ENCODE results near the gene IP6K1. TPM values are rescaled to one million over a fixed set of nuclear protein-coding genes. Genes with fewer than 3 reads are reported as not detected.
A peak's percentile ranks its signal among the peaks of the same experiment; 100 is the strongest.

IP6K1 gene
- total RNA-seq, 2 donors from 2014 or later: 36.5 to 37.4 TPM

DNA sequence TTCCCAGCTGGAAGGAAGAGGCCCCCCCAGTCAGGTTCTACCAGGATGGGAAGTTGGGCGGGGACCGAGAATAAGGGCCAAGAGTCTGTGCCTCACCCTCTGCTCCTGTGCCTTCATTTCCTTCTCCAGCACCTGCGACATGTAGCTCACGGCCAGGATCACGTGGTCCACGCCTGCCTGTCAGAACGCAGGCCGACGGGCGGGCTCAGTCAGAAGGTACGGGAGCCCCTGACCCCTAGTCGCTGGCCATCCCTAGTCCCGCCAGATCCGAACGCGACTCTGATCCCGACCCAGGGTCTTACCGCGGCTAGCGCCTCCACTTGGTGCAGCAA lies 63.1 kb downstream of the IP6K1 start:
- Mint-ChIP-seq H3K4me3 (peak overlapping the region; percentile 92 to 96), H3K4me1 (ENCODE audit: low read depth) (peaks cover 48% of the 10 kb centered on the region), H3K27me3 (ENCODE audit: low read depth) (no peaks in the 10 kb centered on the region), H3K27ac (peak overlapping the region; percentile 91), H3K9me3 (no peaks in the 10 kb centered on the region), H3K36me3 (ENCODE audit: insufficient read depth in 2 of 2) (peaks cover 0 to 4% of the 10 kb centered on the region in 2 donors)
- DNase-seq (peak; percentile 69 to 74), ATAC-seq (replicated peaks in 1 of 2) (peak; percentile 28 to 31)

DNA sequence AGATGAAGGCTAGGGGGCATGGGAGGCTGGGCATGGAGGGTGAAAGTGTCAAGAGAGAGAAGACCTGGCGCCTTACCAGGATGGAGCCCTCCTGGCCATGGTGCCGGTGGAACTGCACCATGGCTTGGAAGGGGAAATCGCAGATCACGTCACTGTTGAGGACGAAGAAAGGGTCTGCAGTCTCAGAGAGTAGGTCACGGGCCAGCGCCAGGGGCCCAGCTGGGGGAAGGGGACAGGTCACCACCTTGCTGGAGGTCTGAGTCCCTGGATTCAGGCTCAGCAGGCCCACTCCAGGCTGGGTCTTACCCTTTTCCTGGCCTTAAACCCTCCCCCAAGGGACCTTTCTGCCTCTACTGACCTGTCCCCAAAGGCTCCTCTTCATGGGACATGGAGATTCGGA lies 63.4 kb downstream of the IP6K1 start:
- peak overlapping the region; percentile 91 for H3K27ac Mint-ChIP-seq
- H3K4me1 Mint-ChIP-seq (ENCODE audit: low read depth): peaks cover 48% of the 10 kb centered on the region
- peaks cover 0 to 4% of the 10 kb centered on the region in 2 donors for H3K36me3 Mint-ChIP-seq (ENCODE audit: insufficient read depth in 2 of 2)
- DNase-seq (no peak), ATAC-seq (replicated peaks in 1 of 2) (no peak)
- H3K27me3 Mint-ChIP-seq (ENCODE audit: low read depth): no peaks in the 10 kb centered on the region
- peak overlapping the region; percentile 92 to 96 for H3K4me3 Mint-ChIP-seq
- H3K9me3 Mint-ChIP-seq: no peaks in the 10 kb centered on the region

DNA sequence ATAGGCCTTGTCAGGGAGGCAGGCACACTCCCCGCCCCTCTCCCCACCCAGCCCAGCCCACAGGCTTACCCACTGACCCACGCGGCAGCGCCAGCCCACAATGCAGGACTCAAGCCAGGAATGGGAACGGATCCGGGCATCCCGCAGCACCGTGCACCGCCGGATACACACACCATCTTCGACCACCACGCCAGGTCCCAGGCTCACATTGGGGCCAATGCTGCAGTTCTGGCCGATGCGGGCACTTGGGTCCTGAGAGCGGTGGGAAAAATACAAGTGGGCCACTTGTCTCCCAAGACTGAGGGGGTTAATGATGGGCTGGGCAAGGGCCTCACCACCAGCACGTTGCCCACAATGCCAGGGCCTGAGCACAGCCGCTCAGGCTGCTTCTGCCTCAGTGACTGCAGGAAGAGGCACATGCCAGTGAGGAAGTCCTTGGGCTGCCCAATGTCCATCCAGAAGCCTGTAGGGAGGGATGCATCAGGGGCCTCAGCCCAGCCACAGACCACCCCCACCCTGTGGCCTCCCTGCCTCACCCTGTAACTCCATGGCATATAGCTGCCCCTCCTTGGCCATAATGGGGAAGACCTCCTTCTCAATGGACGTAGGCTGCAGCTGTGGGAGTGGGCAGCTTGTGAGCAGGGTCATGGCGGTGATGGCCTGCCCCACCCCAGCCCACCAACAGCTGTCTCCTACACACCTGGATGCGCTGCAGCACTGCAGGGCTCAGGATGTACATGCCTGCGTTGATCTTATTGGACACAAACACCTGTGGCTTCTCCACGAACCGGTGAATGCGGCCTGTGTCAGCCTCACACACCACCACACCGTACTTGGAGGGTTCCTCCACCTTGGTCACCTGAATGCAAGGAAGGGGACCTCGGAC lies 64.2 kb downstream of the IP6K1 start:
- Mint-ChIP-seq H3K36me3 (ENCODE audit: insufficient read depth in 2 of 2) (peaks cover 0 to 4% of the 10 kb centered on the region in 2 donors), H3K4me3 (peak overlapping the region; percentile 92 to 96), H3K9me3 (no peaks in the 10 kb centered on the region), H3K4me1 (ENCODE audit: low read depth) (peaks cover 48% of the 10 kb centered on the region), H3K27ac (peak overlapping the region; percentile 51), H3K27me3 (ENCODE audit: low read depth) (no peaks in the 10 kb centered on the region)
- ATAC-seq (replicated peaks in 1 of 2) (no peak), DNase-seq (no peak)

DNA sequence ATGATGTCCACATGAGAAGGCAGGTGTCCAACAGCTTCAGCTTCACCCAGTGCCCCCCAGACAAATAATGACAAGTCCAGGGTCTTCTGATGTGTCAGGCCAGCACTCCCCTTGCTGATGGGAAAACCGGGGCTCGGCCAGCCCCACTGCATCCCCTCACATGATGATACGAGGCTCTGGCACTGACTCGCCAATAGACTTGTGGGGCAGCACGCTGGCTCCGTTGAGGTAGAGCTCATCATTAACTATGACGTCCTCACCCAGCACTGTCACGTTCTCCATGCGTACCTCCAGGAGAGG lies 64.8 kb downstream of the IP6K1 start:
- Mint-ChIP-seq H3K9me3 (no peaks in the 10 kb centered on the region), H3K4me1 (ENCODE audit: low read depth) (peaks cover 48% of the 10 kb centered on the region), H3K27ac (no peak overlapping the region), H3K27me3 (ENCODE audit: low read depth) (no peaks in the 10 kb centered on the region), H3K4me3 (no peak overlapping the region), H3K36me3 (ENCODE audit: insufficient read depth in 2 of 2) (peaks cover 0 to 4% of the 10 kb centered on the region in 2 donors)
- ATAC-seq (replicated peaks in 1 of 2): no peak
- no peak for DNase-seq

DNA sequence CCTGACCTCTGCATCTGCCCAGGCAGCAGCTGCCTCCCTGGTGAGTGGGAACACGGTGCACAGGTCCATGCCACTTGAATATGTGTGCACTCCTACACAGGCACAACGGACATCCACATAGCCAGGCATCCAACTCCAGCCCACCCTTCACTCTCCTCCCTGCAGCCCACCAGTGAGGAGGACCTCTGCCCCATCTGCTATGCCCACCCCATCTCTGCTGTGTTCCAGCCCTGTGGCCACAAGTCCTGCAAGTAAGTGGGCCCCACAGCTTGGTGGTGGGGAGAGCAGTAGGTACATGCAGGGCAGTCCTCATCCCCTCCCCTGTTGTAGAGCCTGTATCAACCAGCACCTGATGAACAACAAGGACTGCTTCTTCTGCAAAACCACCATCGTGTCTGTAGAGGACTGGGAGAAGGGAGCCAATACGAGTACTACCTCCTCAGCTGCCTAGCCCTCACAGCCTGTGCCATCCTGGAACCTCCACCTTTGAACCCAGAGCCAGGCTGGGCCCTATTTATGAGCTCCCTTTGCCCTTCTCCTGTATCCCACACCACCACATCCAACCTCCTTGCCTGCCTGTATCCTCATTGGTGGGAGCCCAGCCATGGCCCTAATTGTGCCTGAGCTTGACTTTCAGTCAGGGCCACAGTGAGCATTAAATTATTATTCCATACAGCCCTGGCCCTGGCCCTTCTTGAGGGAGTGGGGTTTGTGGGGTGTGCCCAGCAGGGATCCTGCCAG lies 65.3 kb downstream of the IP6K1 start:
- Mint-ChIP-seq H3K4me1 (ENCODE audit: low read depth) (peaks cover 48% of the 10 kb centered on the region), H3K27me3 (ENCODE audit: low read depth) (no peaks in the 10 kb centered on the region), H3K9me3 (no peaks in the 10 kb centered on the region), H3K4me3 (peak overlapping the region in 1 of 2 donors; percentile 38), H3K27ac (no peak overlapping the region), H3K36me3 (ENCODE audit: insufficient read depth in 2 of 2) (peaks cover 0 to 4% of the 10 kb centered on the region in 2 donors)
- DNase-seq (no peak), ATAC-seq (replicated peaks in 1 of 2) (no peak)

DNA sequence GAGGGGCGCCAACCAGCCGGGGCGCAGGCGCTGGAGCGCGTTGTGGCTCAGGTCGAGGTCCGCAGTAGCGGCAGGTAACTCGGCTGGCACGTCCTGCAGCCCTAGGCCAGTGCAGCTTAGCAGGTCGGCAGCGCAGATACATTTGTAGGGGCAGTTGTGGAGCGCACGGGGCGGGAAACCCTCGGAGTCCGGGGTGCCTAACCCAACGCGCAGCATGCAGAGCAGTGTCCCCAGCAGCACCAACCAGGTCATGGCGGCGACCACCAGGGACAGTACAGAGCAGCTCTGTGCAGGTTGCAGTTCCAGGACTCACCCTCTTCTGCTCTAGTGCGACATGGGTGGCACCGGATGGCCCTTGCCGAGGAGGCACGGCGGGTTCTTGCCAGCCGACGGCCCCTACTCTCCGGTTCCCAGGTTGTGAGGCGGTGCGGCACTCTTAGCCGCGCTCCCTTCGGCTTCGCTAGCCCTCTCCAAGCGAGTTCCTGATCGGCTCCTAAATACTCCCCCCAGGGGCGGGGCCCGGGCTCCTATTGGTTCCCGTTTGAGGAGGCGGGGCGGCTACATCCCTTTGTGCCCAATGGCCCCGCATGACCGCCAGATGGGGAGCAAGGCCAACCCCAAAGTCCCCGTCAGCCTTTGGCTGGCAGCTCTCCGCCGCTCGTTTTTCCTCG lies 67.0 kb downstream of the IP6K1 start, which contains the start of gene AMIGO3:
Gene AMIGO3 (minus strand): TSS at position 471 of the 671 bp plus-strand sequence. CDS start 219 bp downstream, at position 252.
- H3K4me3 Mint-ChIP-seq: peak within 1 kb of the TSS; percentile 80 to 93
- DNase-seq (peak; percentile 93 to 95), ATAC-seq (replicated peaks in 1 of 2) (peak; percentile 67 to 71)
- H3K9me3 Mint-ChIP-seq: no peaks in the 10 kb centered on the region
- H3K36me3 Mint-ChIP-seq (ENCODE audit: insufficient read depth in 2 of 2): peaks cover 0 to 4% of the 10 kb centered on the region in 2 donors
- peaks cover 41% of the 10 kb centered on the region for H3K4me1 Mint-ChIP-seq (ENCODE audit: low read depth)
- H3K27ac Mint-ChIP-seq: peak within 1 kb of the TSS; percentile 47
- no peaks in the 10 kb centered on the region for H3K27me3 Mint-ChIP-seq (ENCODE audit: low read depth)

DNA sequence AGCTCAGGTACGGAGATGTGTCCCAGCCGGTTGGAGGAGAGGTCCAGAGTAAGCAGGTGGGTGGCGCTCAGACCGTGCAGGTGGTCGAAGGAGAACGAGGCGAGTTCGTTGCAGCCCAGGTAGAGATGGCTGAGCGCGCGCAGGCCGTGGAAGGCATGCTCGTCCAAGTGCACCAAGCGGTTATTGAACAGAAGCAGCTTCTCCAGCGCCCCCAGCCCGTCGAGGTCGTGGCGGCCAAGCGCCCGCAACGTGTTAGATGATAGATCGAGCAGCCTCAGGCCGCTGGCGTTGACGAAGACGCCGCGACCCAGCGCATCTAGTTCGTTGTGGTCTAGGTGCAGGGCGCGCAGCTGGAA lies 67.5 kb downstream of the IP6K1 start:
- Mint-ChIP-seq H3K4me3 (peak overlapping the region; percentile 80 to 93), H3K27me3 (ENCODE audit: low read depth) (no peaks in the 10 kb centered on the region), H3K36me3 (ENCODE audit: insufficient read depth in 2 of 2) (peaks cover 0 to 4% of the 10 kb centered on the region in 2 donors), H3K9me3 (no peaks in the 10 kb centered on the region), H3K4me1 (ENCODE audit: low read depth) (peaks cover 38% of the 10 kb centered on the region), H3K27ac (peak overlapping the region; percentile 47)
- ATAC-seq (replicated peaks in 1 of 2) (no peak), DNase-seq (no peak)

DNA sequence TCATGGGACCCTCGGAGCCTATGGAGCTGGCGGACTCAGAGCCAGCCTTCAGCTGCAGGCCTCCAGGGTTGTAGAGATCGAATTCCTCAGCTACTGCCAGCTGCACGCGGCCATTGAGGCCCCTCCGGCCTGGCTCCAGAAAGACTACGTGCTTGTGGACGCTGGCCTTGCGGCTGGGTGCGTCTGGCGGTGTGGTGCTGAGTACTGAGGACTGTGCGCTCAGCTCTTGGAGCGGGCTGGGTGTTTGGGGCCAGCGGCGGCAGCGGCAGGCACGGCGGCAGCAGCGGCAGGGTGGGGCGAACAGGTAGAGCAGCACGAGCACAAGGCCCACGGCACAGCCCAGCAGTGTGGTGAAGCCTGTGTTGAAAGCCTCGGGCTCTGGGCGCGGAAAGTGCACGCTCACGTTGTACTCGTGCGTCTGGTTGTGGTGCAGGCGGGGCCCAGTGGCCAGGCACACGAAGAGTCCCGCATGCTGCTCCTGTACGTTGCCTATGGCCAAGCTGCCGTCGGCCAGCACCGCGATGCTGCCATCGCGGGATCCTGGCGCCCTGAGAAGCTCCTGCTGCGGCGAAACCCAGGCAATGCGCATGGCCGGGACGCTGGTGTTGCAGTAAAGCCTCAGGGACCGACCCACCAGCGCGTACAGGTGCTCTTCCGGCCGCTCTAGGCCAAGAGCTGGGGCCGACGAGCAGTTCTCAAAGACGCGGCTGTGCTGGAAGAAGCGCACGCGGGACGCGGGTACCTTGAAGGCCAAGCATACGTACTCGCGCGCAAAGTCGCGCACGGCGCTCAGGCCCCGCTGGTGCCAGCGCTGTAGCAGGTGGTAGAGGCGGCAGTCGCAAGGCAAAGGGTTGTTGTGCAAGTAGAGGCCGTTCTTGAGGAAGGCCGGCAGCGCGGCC lies 68.1 kb downstream of the IP6K1 start:
- H3K27me3 Mint-ChIP-seq (ENCODE audit: low read depth): no peaks in the 10 kb centered on the region
- H3K27ac Mint-ChIP-seq: peak overlapping the region; percentile 47
- DNase-seq: no peak
- no peak for ATAC-seq (replicated peaks in 1 of 2)
- H3K4me3 Mint-ChIP-seq: peak overlapping the region; percentile 80 to 93
- peaks cover 38% of the 10 kb centered on the region for H3K4me1 Mint-ChIP-seq (ENCODE audit: low read depth)
- peaks cover 0 to 4% of the 10 kb centered on the region in 2 donors for H3K36me3 Mint-ChIP-seq (ENCODE audit: insufficient read depth in 2 of 2)
- no peaks in the 10 kb centered on the region for H3K9me3 Mint-ChIP-seq

DNA sequence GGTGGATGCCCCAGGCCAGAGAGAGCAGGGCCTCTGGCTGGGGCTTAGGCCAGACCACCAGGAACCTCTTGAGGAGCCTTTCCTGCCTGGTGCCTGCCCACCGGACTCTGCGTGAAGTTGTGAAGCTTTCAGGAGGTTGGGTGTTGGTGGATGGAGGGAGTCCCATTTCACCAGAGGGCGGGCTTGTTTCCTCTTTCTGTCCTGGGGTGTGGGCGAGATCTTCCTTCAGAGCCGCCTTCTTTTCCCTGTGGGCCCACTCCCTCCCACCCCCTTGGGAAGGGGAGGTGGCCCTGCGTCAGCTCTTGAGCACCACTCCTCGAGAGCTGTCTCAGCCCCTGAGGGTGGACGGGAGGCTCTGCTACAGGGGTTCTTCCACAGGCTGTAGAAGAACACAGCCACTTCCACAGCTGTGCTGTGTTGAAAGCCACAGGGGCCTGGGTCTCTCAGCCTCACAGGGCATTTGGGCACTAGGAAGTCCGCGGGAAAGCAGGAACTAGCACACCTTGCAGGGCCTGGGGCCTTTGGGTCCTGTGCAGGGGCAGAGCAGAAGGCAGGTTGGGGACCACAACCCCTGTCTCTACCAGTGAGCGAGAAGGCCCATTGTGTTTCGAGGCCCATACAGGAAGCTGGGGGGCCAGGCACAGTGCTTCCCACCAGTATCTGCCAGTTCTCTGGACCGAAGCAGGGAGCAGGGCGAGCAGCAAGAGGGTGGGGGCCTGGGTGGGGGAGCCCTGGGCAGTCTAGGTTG lies 69.0 kb downstream of the IP6K1 start:
- DNase-seq (no peak), ATAC-seq (replicated peaks in 1 of 2) (no peak)
- Mint-ChIP-seq H3K27ac (no peak overlapping the region), H3K9me3 (no peaks in the 10 kb centered on the region), H3K4me1 (ENCODE audit: low read depth) (peaks cover 35% of the 10 kb centered on the region), H3K36me3 (ENCODE audit: insufficient read depth in 2 of 2) (peaks cover 0 to 4% of the 10 kb centered on the region in 2 donors), H3K27me3 (ENCODE audit: low read depth) (no peaks in the 10 kb centered on the region), H3K4me3 (peak overlapping the region in 1 of 2 donors; percentile 29)

DNA sequence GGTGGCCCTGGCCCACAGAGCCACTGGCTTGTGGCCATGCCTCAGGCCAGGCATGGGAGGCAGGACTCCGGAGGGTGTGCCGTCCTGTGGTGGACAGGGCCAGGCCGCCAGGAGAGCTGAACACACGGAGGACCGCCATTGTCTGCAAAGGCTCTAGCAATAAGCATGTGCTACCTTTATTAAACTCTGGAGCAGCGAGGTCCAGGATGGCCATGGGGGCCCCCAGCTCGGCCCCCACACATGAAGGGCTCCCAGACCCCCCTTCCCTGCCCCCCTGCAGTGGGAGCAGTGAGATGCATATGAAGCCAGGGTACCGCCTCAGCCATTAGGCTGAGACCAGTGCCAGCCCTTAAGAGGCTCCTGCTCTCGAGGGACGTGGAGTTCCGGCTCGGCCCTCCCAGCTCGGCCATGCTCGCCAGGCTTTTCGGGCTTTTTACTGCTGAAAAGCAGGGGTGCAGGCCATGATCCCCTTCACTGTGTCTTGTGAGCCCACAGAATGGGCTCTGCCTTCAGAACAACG lies 69.6 kb downstream of the IP6K1 start:
- no peak for DNase-seq
- no peak overlapping the region for H3K27ac Mint-ChIP-seq
- no peaks in the 10 kb centered on the region for H3K27me3 Mint-ChIP-seq (ENCODE audit: low read depth)
- no peak for ATAC-seq (replicated peaks in 1 of 2)
- no peak overlapping the region for H3K4me3 Mint-ChIP-seq
- peaks cover 0 to 4% of the 10 kb centered on the region in 2 donors for H3K36me3 Mint-ChIP-seq (ENCODE audit: insufficient read depth in 2 of 2)
- no peaks in the 10 kb centered on the region for H3K9me3 Mint-ChIP-seq
- peaks cover 30% of the 10 kb centered on the region for H3K4me1 Mint-ChIP-seq (ENCODE audit: low read depth)

DNA sequence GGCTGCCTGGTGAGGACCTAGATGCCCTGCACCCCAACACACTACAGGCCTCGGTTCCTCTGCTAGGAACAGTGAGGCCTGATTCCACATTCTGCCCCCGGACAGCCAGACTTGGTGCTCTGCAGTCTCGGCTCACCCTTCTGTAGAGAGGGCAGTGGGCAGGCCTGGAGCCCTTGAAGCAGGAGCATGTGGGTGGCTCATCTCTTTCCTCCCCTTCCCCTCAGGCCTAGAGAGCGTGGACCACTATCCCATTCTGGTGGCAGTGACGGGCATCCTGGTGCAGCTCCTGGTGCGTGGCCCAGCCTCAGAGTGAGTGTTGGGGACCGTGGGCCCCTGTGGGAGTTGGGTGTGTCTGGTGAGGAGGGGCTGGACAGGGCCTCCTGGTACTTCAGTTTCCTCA lies 70.2 kb downstream of the IP6K1 start:
- Mint-ChIP-seq H3K4me3 (no peak overlapping the region), H3K27ac (no peak overlapping the region), H3K4me1 (ENCODE audit: low read depth) (peaks cover 26% of the 10 kb centered on the region)

More for the DNA sequence above, 70.2 kb downstream of the IP6K1 start:
- Mint-ChIP-seq H3K36me3 (ENCODE audit: insufficient read depth in 2 of 2) (peaks cover 0 to 4% of the 10 kb centered on the region in 2 donors), H3K9me3 (no peaks in the 10 kb centered on the region), H3K27me3 (ENCODE audit: low read depth) (no peaks in the 10 kb centered on the region)
- ATAC-seq (replicated peaks in 1 of 2) (no peak), DNase-seq (no peak)
